HUES48 (cell line): Measurements from ENCODE around the gene DENND10.
A peak's percentile ranks its signal among the peaks of the same experiment; 100 is the strongest.
"Not testable (repeated sequence)": the region's sequence is repeated elsewhere in the genome, so short reads cannot be mapped to it uniquely, and the experiment has no call there.

Experiments
- H3K27ac ChIP-seq: one replicate; pipeline ENCODE4 v1.7.0; 2013; ENCODE audit warnings: low read depth, low read length, inconsistent platforms
- H3K27me3 ChIP-seq: 2 replicates; pipeline ENCODE4 v1.6.1; 2013; ENCODE audit warnings: mild to moderate bottlenecking, low read length; ENCODE audit not compliant: control insufficient read depth, insufficient read depth
- H3K36me3 ChIP-seq: 2 replicates; pipeline ENCODE4 v1.6.1; 2013; ENCODE audit warnings: low read length; ENCODE audit not compliant: control insufficient read depth, insufficient read depth
- H3K4me1 ChIP-seq: 2 replicates; pipeline ENCODE4 v1.6.1; 2013; ENCODE audit warnings: mild to moderate bottlenecking, low read length; ENCODE audit not compliant: control insufficient read depth, insufficient read depth
- H3K4me3 ChIP-seq: 2 replicates; pipeline ENCODE4 v1.5.1; 2013; ENCODE audit warnings: mild to moderate bottlenecking, low read depth, low read length
- H3K9ac ChIP-seq: 2 replicates; pipeline ENCODE4 v1.6.1; 2013; ENCODE audit warnings: mild to moderate bottlenecking, low read depth, low read length, moderate library complexity
- H3K9me3 ChIP-seq: 2 replicates; pipeline ENCODE4 v1.6.1; 2013; ENCODE audit warnings: low read length; ENCODE audit not compliant: control insufficient read depth, insufficient read depth

DENND10 gene

GRCh38 chr10:119079599-119080520 is 24.1 kb upstream of the DENND10 start:
- H3K27ac ChIP-seq, result peak overlapping the region; percentile 96
- peak overlapping the region; percentile 99 for H3K4me3 ChIP-seq
- H3K27me3 ChIP-seq, result no peaks in the 10 kb centered on the region
- peaks cover 11% of the 10 kb centered on the region for H3K36me3 ChIP-seq
- no peaks in the 10 kb centered on the region for H3K9me3 ChIP-seq
- H3K4me1 ChIP-seq, result 0 out of 2 replicates have a peak, but pooled peaks cover 3% of the 10 kb centered on the region
- H3K9ac ChIP-seq, result peak overlapping the region; percentile 99

- H3K27ac ChIP-seq, result peak within 1 kb of the TSS; percentile 96
- no peaks in the 10 kb centered on the region for H3K27me3 ChIP-seq
- H3K9me3 ChIP-seq, result no peaks in the 10 kb centered on the region
- H3K4me3 ChIP-seq, result peak within 1 kb of the TSS; percentile 99
- H3K4me1 ChIP-seq, result 0 out of 2 replicates have a peak, but pooled peaks cover 3% of the 10 kb centered on the region
- H3K9ac ChIP-seq, result peak within 1 kb of the TSS; percentile 99
- peaks cover 11% of the 10 kb centered on the region for H3K36me3 ChIP-seq
These were observed 23.2 kb upstream of the DENND10 start, which contains the start of gene EIF3A for GRCh38 chr10:119080521-119081259. EIF3A (minus strand) TSS chr10:119080817; CDS start chr10:119080676, 141 bp downstream.

GRCh38 chr10:119084896-119085295 is 19.0 kb upstream of the DENND10 start:
- no peaks in the 10 kb centered on the region for H3K4me1 ChIP-seq
- H3K4me3 ChIP-seq, result no peak overlapping the region
- H3K27me3 ChIP-seq, result no peaks in the 10 kb centered on the region
- no peaks in the 10 kb centered on the region for H3K9me3 ChIP-seq
- no peak overlapping the region for H3K27ac ChIP-seq
- no peak overlapping the region for H3K9ac ChIP-seq
- no peaks in the 10 kb centered on the region for H3K36me3 ChIP-seq

GRCh38 chr10:119087271-119087882 is 16.5 kb upstream of the DENND10 start:
- Histone ChIP-seq H3K9ac (no peak overlapping the region), H3K9me3 (no peaks in the 10 kb centered on the region), H3K27ac (no peak overlapping the region), H3K36me3 (no peaks in the 10 kb centered on the region), H3K27me3 (no peaks in the 10 kb centered on the region), H3K4me1 (no peaks in the 10 kb centered on the region), H3K4me3 (no peak overlapping the region)

- Histone ChIP-seq H3K4me1 (no peaks in the 10 kb centered on the region), H3K36me3 (no peaks in the 10 kb centered on the region), H3K9ac (no peak overlapping the region), H3K27ac (no peak overlapping the region), H3K9me3 (no peaks in the 10 kb centered on the region), H3K27me3 (no peaks in the 10 kb centered on the region), H3K4me3 (no peak overlapping the region)
These were observed 13.7 kb upstream of the DENND10 start for GRCh38 chr10:119090026-119090795.

GRCh38 chr10:119090968-119091367 is 12.9 kb upstream of the DENND10 start:
- H3K4me3 ChIP-seq, result no peak overlapping the region
- no peaks in the 10 kb centered on the region for H3K27me3 ChIP-seq
- no peaks in the 10 kb centered on the region for H3K9me3 ChIP-seq
- no peak overlapping the region for H3K27ac ChIP-seq
- no peak overlapping the region for H3K9ac ChIP-seq
- H3K36me3 ChIP-seq, result no peaks in the 10 kb centered on the region
- no peaks in the 10 kb centered on the region for H3K4me1 ChIP-seq

- Histone ChIP-seq H3K4me1 (no peaks in the 10 kb centered on the region), H3K27me3 (no peaks in the 10 kb centered on the region), H3K27ac (no peak overlapping the region), H3K9ac (no peak overlapping the region), H3K4me3 (no peak overlapping the region), H3K36me3 (no peaks in the 10 kb centered on the region), H3K9me3 (no peaks in the 10 kb centered on the region)
These were observed 8.3 kb upstream of the DENND10 start for GRCh38 chr10:119095640-119096039.

GRCh38 chr10:119096641-119097415 is 7.1 kb upstream of the DENND10 start:
- not testable (repeated sequence) for H3K4me3 ChIP-seq, H3K9ac ChIP-seq, H3K36me3 ChIP-seq, H3K9me3 ChIP-seq, H3K4me1 ChIP-seq, H3K27ac ChIP-seq, H3K27me3 ChIP-seq

- Histone ChIP-seq H3K36me3 (no peaks in the 10 kb centered on the region), H3K4me1 (no peaks in the 10 kb centered on the region), H3K9ac (no peak overlapping the region), H3K9me3 (no peaks in the 10 kb centered on the region), H3K4me3 (no peak overlapping the region), H3K27ac (no peak overlapping the region), H3K27me3 (no peaks in the 10 kb centered on the region)
These were observed 5.3 kb upstream of the DENND10 start for GRCh38 chr10:119098576-119098975.
